Activated CD4-positive, alpha-beta T cell treated with anti-CD3 and anti-CD28 coated beads, Interleukin-2, amount 50 U/mL, for 16 hours (primary cell): Measurements from ENCODE around the gene GMPR2.
A peak's percentile ranks its signal among the peaks of the same experiment; 100 is the strongest.
"Not testable (repeated sequence)": the region's sequence is repeated elsewhere in the genome, so short reads cannot be mapped to it uniquely, and the experiment has no call there.

ENCODE experiments used
- DNase-seq: peaks from one replicate; pipeline ENCODE4 v3.0.0-alpha.2; 2020

The GMPR2 gene

GRCh38 chr14:24232121-24232644 lies 546 bp upstream of the GMPR2 start, which contains the start of gene NEDD8:
TSS of gene NEDD8 (minus strand) at chr14:24232367. CDS start at chr14:24232267, 100 bp downstream.
- DNase-seq = peak; percentile 96

GRCh38 chr14:24233538-24233866 lies 773 bp downstream of the GMPR2 start:
- DNase-seq = no peak

GRCh38 chr14:24234095-24235005 lies 1.6 kb downstream of the GMPR2 start:
- DNase-seq = no peak

- no peak for DNase-seq
Observed at GRCh38 chr14:24235804-24236688, 3.3 kb downstream of the GMPR2 start.

- no peak for DNase-seq
Observed at GRCh38 chr14:24236689-24237462, 4.1 kb downstream of the GMPR2 start.

- no peak for DNase-seq
Observed at GRCh38 chr14:24237463-24237955, 4.8 kb downstream of the GMPR2 start.

- no peak for DNase-seq
Observed at GRCh38 chr14:24238123-24238522, 5.4 kb downstream of the GMPR2 start.

GRCh38 chr14:24238527-24239037 lies 5.9 kb downstream of the GMPR2 start:
- DNase-seq = no peak

- DNase-seq = no peak
Observed at GRCh38 chr14:24240110-24240918, 7.6 kb downstream of the GMPR2 start.

GRCh38 chr14:24241829-24242443 lies 9.2 kb downstream of the GMPR2 start:
- peak; percentile 94 for DNase-seq

- DNase-seq = no peak
Observed at GRCh38 chr14:24243336-24243836, 10.7 kb downstream of the GMPR2 start.

GRCh38 chr14:24245350-24245749 lies 12.6 kb downstream of the GMPR2 start:
- DNase-seq = not testable (repeated sequence)

- peak; percentile 85 for DNase-seq
Observed at GRCh38 chr14:24246765-24247212, 14.1 kb downstream of the GMPR2 start.

GRCh38 chr14:24247422-24247821 lies 14.7 kb downstream of the GMPR2 start:
- peak; percentile 34 for DNase-seq

- DNase-seq = no peak
Observed at GRCh38 chr14:24249230-24250021, 16.7 kb downstream of the GMPR2 start.

GRCh38 chr14:24250354-24250753 lies 17.6 kb downstream of the GMPR2 start:
- DNase-seq = no peak

- no peak for DNase-seq
Observed at GRCh38 chr14:24251880-24252288, 19.2 kb downstream of the GMPR2 start.

- DNase-seq = no peak
Observed at GRCh38 chr14:24252289-24253124, 19.8 kb downstream of the GMPR2 start.

GRCh38 chr14:24253936-24254335 lies 21.2 kb downstream of the GMPR2 start:
- no peak for DNase-seq
